AG09319 (cell line): Measurements from ENCODE around the gene MICAL2.
A peak's percentile ranks its signal among the peaks of the same experiment; 100 is the strongest.

Source experiments
- DNase-seq: peaks from one replicate; pipeline ENCODE4 v3.0.0-alpha.2; 2010; ENCODE audit warnings: low read depth; ENCODE audit errors: extremely low read depth
- TF ChIP-seq, protein P1 (sequence below): IDR thresholded peaks from 2 replicates; pipeline ENCODE4 v1.5.1; 2011; ENCODE audit warnings: low read depth, mild to moderate bottlenecking, inconsistent platforms, low read length, moderate library complexity

Gene MICAL2

DNA sequence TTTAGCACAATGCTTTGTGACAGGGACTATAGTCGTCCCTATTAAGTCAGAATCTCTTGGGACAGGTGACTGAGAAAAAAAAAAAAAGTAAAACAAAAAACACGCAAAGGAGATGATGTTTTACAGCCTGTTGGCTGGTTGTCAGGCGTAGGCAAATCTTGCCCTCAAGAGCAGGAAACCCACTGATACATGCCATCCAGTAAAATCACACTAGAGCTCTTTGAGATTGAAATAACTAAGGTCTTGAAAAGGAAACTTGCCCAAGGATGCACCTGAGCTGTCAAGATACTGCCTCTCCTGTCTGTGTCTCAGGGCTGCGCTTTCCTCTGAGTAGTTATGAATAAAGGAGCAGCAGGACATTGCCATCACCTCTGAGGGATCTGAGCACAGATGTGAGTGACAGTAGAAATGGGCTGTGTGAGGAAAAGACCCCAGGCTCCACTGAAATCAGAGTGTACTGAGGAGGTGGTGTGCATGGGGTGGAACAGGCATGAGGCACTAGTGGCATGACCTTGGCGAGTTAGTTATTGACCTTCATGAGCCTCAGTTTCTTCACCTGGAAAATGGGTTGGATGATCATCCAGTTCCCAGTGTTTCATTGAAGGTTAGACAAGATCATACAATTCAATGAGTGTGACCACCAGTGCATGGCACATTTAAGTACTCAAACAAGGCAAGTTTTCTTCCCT lies 23.3 kb downstream of the MICAL2 start:
- no peak for DNase-seq
- TF ChIP-seq, protein P1, sequence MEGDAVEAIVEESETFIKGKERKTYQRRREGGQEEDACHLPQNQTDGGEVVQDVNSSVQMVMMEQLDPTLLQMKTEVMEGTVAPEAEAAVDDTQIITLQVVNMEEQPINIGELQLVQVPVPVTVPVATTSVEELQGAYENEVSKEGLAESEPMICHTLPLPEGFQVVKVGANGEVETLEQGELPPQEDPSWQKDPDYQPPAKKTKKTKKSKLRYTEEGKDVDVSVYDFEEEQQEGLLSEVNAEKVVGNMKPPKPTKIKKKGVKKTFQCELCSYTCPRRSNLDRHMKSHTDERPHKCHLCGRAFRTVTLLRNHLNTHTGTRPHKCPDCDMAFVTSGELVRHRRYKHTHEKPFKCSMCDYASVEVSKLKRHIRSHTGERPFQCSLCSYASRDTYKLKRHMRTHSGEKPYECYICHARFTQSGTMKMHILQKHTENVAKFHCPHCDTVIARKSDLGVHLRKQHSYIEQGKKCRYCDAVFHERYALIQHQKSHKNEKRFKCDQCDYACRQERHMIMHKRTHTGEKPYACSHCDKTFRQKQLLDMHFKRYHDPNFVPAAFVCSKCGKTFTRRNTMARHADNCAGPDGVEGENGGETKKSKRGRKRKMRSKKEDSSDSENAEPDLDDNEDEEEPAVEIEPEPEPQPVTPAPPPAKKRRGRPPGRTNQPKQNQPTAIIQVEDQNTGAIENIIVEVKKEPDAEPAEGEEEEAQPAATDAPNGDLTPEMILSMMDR, result no peak

DNA sequence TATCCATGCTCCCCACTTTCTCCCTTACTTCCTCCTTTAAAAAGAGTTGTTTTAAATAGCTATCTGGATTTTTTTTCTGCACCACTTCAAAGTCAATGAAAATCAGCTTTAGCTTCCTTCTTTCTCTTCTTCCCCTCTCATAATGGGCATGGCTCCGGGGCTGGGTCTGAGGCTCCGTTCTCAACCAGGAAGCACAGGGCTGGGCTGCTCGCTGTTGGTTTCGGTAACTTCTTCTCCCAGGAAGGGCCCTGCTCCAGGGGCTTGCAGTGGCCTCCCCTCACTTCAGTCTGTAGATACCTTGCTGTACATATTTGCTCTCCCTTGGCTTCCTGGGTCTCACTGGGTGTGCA lies 23.8 kb downstream of the MICAL2 start:
- DNase-seq, result no peak
- TF ChIP-seq, protein P1, result no peak

- DNase-seq, result no peak
- TF ChIP-seq, protein P1, result no peak
Measured at GRCh38 chr11:12135185-12135584, 24.8 kb downstream of the MICAL2 start.

DNA sequence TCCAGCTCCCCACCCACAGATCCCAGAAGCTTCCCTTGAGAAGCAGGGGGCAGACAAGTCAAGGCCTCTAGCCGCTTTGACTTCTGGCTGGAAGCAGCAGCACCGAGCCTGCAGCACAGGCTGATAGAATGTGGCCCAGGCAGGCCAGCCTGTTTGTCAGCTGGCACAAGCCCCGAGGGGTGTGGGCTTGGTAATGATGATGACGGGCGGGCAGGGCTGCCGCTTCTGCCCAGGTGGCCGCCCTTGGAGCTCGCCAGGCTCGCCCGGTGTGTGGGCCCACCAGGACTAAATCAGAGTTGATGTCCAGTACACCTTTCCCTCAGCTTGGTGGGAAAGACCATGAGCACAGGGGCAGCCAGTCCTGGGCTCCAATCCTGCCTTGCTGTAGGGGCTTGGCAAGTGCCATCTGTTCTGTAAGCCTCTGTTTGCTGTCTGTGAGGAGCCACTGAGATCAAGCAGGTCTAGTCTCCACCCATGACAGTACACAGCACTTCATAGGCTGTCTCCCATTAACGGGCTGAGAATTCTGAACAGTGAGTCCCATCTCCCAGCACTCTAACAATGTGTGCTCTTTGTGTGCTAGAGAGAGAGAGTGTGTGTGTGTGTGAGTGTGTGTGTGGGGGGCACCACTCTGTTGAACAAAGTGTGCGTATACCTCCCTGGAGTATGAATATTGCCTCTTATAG lies 26.8 kb downstream of the MICAL2 start:
- DNase-seq, result no peak
- TF ChIP-seq, protein P1, result no peak

DNA sequence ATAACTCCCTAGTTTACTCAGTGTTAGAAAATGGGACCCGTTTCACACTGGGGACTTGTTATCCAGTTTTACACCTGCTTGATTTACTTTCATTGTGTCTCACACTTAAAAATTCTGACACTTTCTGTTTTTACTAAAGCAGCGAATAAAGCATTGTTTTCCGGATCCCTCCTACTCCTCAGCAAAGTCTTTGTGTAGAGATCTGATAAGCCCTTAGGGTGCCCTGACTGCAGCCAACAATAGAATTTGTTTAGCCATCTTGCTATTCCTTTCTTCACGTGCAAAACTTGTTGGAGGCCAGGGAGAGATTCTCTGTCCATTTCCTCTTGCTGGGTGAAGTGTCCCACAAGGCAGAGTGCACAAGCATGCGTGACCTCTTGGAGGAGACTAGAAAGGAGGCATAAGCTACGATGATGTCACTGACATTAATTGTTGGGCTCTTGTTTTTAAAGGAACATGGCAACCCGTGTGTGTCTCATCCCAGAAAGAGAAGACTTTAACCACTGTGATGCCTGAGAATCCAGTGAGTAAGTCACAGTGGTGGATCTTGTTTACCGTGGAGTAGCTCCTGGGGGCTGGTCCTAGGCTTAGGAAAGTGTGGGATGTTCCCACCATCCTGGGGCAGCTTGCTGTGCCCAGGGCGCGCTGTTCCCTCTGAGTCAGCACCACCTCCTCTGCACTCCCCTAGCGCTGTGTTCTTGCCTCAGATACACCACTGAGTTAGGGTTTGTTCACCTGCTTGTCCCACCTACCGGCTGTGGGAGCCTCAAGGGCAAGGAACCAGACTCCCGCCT lies 27.7 kb downstream of the MICAL2 start:
- peak; percentile 41 for DNase-seq
- TF ChIP-seq, protein P1, result no peak

- DNase-seq, result no peak
- TF ChIP-seq, protein P1, result no peak
Measured at GRCh38 chr11:12139144-12139881, 28.9 kb downstream of the MICAL2 start.
